Dedifferentiated amniotic fluid mesenchymal stem cell (primary cell): ENCODE measurements around the gene SLC25A34.

Source experiments
- DNase-seq: peaks from one replicate; pipeline ENCODE4 v3.0.0-alpha.2; 2016; ENCODE audit errors: extremely low spot score

Gene SLC25A34

GRCh38 chr1:15771836-15772515, 35.9 kb downstream of the SLC25A34 start:
- DNase-seq: no peak

GRCh38 chr1:15775706-15776105, 39.6 kb downstream of the SLC25A34 start:
- no peak for DNase-seq

GRCh38 chr1:15777909-15778707, 42.0 kb downstream of the SLC25A34 start:
- DNase-seq: no peak

GRCh38 chr1:15785683-15786082, 49.6 kb downstream of the SLC25A34 start:
- no peak for DNase-seq

GRCh38 chr1:15786581-15786980, 50.5 kb downstream of the SLC25A34 start:
- DNase-seq: no peak

- DNase-seq: no peak
These were observed 52.7 kb downstream of the SLC25A34 start for GRCh38 chr1:15788624-15789301.
